IMR-90 (cell line): Measurements from ENCODE around the gene TENM3. TPM values are rescaled to one million over a fixed set of nuclear protein-coding genes. Genes with fewer than 3 reads are reported as not detected.

Experiments
- ATAC-seq: fragments of 200-7000 bp; cut with Tn5 transposase; 2 replicates; pipeline ENCODE4 v1.9.1; 2020; ENCODE audit warnings: low read depth, mild to moderate bottlenecking, moderate library complexity
- BruUV-seq: library from RNA; stranded (reverse); fragments of 400-500 nt; replicated peaks from 2 replicates; lab custom pipeline; 2021; lab: Mats Ljungman, UMichigan
- CTCF ChIA-PET: fragments of 300-600 bp; formaldehyde crosslinking; extraction: SDS; loops from one replicate; lab custom pipeline; 2021; ENCODE audit warnings: antibody characterized with exemption; lab: Yijun Ruan, JAX
- POLR2A ChIA-PET: fragments of 300-600 bp; sonication (Branson Sonifier 250); formaldehyde crosslinking; loops from one replicate; lab custom pipeline; 2022; ENCODE audit warnings: antibody characterized with exemption; ENCODE audit not compliant: unreplicated experiment; lab: Charles Lee
- DNase-seq: peaks from one replicate; pipeline ENCODE4 v3.0.0; 2013
- H2AFZ ChIP-seq: replicated peaks from 2 replicates; pipeline ENCODE3; 2013; ENCODE audit warnings: low read length, mild to moderate bottlenecking; ENCODE audit not compliant: poor library complexity
- H2AK5ac ChIP-seq: 2 replicates; pipeline ENCODE4 v1.6.1; 2013; ENCODE audit warnings: low read depth, low read length, inconsistent platforms
- H2AK9ac ChIP-seq: replicated peaks from 2 replicates; pipeline ENCODE3; 2013; ENCODE audit warnings: mild to moderate bottlenecking, low read depth, low read length, moderate library complexity; ENCODE audit not compliant: poor library complexity
- H2BK120ac ChIP-seq: 2 replicates; pipeline ENCODE4 v1.6.1; 2013; ENCODE audit warnings: low read depth, low read length, inconsistent platforms
- H2BK15ac ChIP-seq: 3 replicates; pipeline ENCODE4 v1.6.1; 2013; ENCODE audit warnings: low read depth, low read length, inconsistent platforms
- H2BK20ac ChIP-seq: 2 replicates; pipeline ENCODE4 v1.6.1; 2013; ENCODE audit warnings: low read depth, mild to moderate bottlenecking, inconsistent platforms, low read length, moderate library complexity
- H2BK5ac ChIP-seq: 2 replicates; pipeline ENCODE4 v1.6.1; 2013; ENCODE audit warnings: mild to moderate bottlenecking, low read depth, low read length, inconsistent platforms; ENCODE audit not compliant: poor library complexity, severe bottlenecking
- H3K14ac ChIP-seq: replicated peaks from 2 replicates; pipeline ENCODE4 v1.6.1; 2013; ENCODE audit warnings: low read depth, low read length, inconsistent platforms
- H3K18ac ChIP-seq: 2 replicates; pipeline ENCODE4 v1.6.1; 2013; ENCODE audit warnings: low read depth, low read length, control low read depth
- H3K23ac ChIP-seq: 2 replicates; pipeline ENCODE4 v1.6.1; 2013; ENCODE audit warnings: low read depth, low read length, inconsistent platforms
- H3K27ac ChIP-seq: 2 replicates; pipeline ENCODE4 v1.5.1; 2013; ENCODE audit warnings: mild to moderate bottlenecking, control low read depth, low read length; ENCODE audit not compliant: insufficient read depth
- H3K27me3 ChIP-seq: 2 replicates; pipeline ENCODE4 v1.6.1; 2013; ENCODE audit warnings: low read length; ENCODE audit not compliant: control insufficient read depth, insufficient read depth
- H3K36me3 ChIP-seq: 2 replicates; pipeline ENCODE4 v1.6.1; 2013; ENCODE audit warnings: low read length, mixed read lengths; ENCODE audit not compliant: control insufficient read depth, insufficient read depth
- H3K4ac ChIP-seq: 2 replicates; pipeline ENCODE4 v1.6.1; 2013; ENCODE audit warnings: low read depth, low read length, inconsistent platforms
- H3K4me1 ChIP-seq: 2 replicates; pipeline ENCODE4 v1.6.1; 2013; ENCODE audit warnings: low read length, mixed read lengths; ENCODE audit not compliant: control insufficient read depth, insufficient read depth
- H3K4me2 ChIP-seq: 2 replicates; pipeline ENCODE4 v1.6.1; 2013; ENCODE audit warnings: low read depth, mild to moderate bottlenecking, control low read depth, low read length, moderate library complexity
- H3K4me3 ChIP-seq: 2 replicates; pipeline ENCODE4 v1.5.1; 2013; ENCODE audit warnings: low read depth, mild to moderate bottlenecking, control low read depth, low read length, moderate library complexity; ENCODE audit not compliant: insufficient read depth
- H3K56ac ChIP-seq: 2 replicates; pipeline ENCODE4 v1.6.1; 2013; ENCODE audit warnings: low read length, inconsistent platforms; ENCODE audit not compliant: insufficient read depth; ENCODE audit errors: extremely low read depth
- H3K79me1 ChIP-seq, 2 experiments: 2 replicates each; pipeline ENCODE4 v1.6.1; 2013; ENCODE audit warnings: low read length in 2 of 2, inconsistent platforms in 1 of 2, low read depth in 1 of 2
- H3K9ac ChIP-seq: 2 replicates; pipeline ENCODE4 v1.6.1; 2013; ENCODE audit warnings: low read depth, low read length, control low read depth
- H3K9me1 ChIP-seq: 2 replicates; pipeline ENCODE4 v1.6.1; 2013; ENCODE audit warnings: low read length, inconsistent platforms; ENCODE audit not compliant: insufficient read depth
- H3K9me3 ChIP-seq: 2 replicates; pipeline ENCODE4 v1.6.1; 2013; ENCODE audit warnings: low read length; ENCODE audit not compliant: control insufficient read depth, insufficient read depth
- H4K20me1 ChIP-seq: 2 replicates; pipeline ENCODE4 v1.6.1; 2013; ENCODE audit warnings: low read length, inconsistent platforms; ENCODE audit not compliant: insufficient read depth
- H4K5ac ChIP-seq: 2 replicates; pipeline ENCODE4 v1.6.1; 2013; ENCODE audit warnings: mild to moderate bottlenecking, low read depth, low read length, control low read depth
- H4K8ac ChIP-seq, 2 experiments: 2 replicates each; pipeline ENCODE4 v1.6.1; 2013; ENCODE audit warnings: low read depth in 2 of 2, low read length in 2 of 2, control low read depth in 1 of 2, inconsistent platforms in 1 of 2
- H4K91ac ChIP-seq: 2 replicates; pipeline ENCODE4 v1.6.1; 2013; ENCODE audit warnings: low read depth, low read length, inconsistent platforms; ENCODE audit not compliant: insufficient read depth
- CEBPB ChIP-seq: IDR thresholded peaks from 2 replicates; pipeline ENCODE4 v1.6.1; 2012; ENCODE audit warnings: low read depth, low read length, improper control_type of control experiment
- CHD1 ChIP-seq: IDR thresholded peaks from 2 replicates; pipeline ENCODE4 v1.6.1; 2012; ENCODE audit warnings: low read depth, low read length, improper control_type of control experiment
- CTCF ChIP-seq: conservative IDR thresholded peaks from 2 replicates; pipeline ENCODE4 v1.5.1; 2012; ENCODE audit warnings: mild to moderate bottlenecking, low read depth, low read length, improper control_type of control experiment
- ELK1 ChIP-seq: fragments of 150-350 bp; IDR thresholded peaks from 2 replicates; pipeline ENCODE4 v1.6.1; 2016; ENCODE audit warnings: low read depth, mild to moderate bottlenecking, low read length, moderate library complexity, borderline replicate concordance
- MAFK ChIP-seq: IDR thresholded peaks from 2 replicates; pipeline ENCODE4 v1.6.1; 2012; ENCODE audit warnings: low read depth, low read length, improper control_type of control experiment
- MAZ ChIP-seq: IDR thresholded peaks from 2 replicates; pipeline ENCODE4 v1.6.1; 2012; ENCODE audit warnings: low read depth, mild to moderate bottlenecking, low read length, improper control_type of control experiment, moderate library complexity, borderline replicate concordance
- MXI1 ChIP-seq: IDR thresholded peaks from 2 replicates; pipeline ENCODE4 v1.6.1; 2012; ENCODE audit warnings: low read depth, mild to moderate bottlenecking, low read length, moderate library complexity, borderline replicate concordance
- NFE2L2 ChIP-seq: fragments of 150-350 bp; IDR thresholded peaks from 2 replicates; pipeline ENCODE4 v1.6.1; 2016; ENCODE audit warnings: low read depth, mild to moderate bottlenecking, low read length
- POLR2A ChIP-seq: IDR thresholded peaks from 2 replicates; pipeline ENCODE4 v1.6.1; 2012; ENCODE audit warnings: mild to moderate bottlenecking, low read depth, low read length
- RAD21 ChIP-seq: IDR thresholded peaks from 2 replicates; pipeline ENCODE4 v1.6.1; 2012; ENCODE audit warnings: low read length, improper control_type of control experiment
- USF2 ChIP-seq: fragments of 150-350 bp; IDR thresholded peaks from 2 replicates; pipeline ENCODE4 v1.6.1; 2017; ENCODE audit warnings: mild to moderate bottlenecking, antibody characterized with exemption, low read length, low read depth
- WGBS, 2 experiments: methylation state at CpG; one replicate each; pipeline versions ENCODE4 v1.1.5 to v1.1.7; 2013; ENCODE audit warnings: missing lambda C conversion rate in 2 of 2; ENCODE audit not compliant: insufficient read length in 1 of 2; ENCODE audit errors: extremely low coverage in 2 of 2; 5-methylcytosine and 5-hydroxymethylcytosine counted together
- dilution Hi-C: fragments of 300-500 bp; cut with HindIII; formaldehyde crosslinking; loops from one replicate; pipeline ENCODE4 v1.14.3; 2018; ENCODE audit warnings: low sequenced_read_pairs; ENCODE audit not compliant: unreplicated experiment
- in situ Hi-C: fragments of 300-500 bp; cut with MboI; formaldehyde crosslinking; loops from 3 replicates; pipeline ENCODE4 v1.14.3; 2019; ENCODE audit warnings: low sequenced_read_pairs, inconsistent platforms, mixed read lengths
- intact Hi-C: fragments of 100-400 bp; cut with micrococcal nuclease; formaldehyde crosslinking; loops from 2 replicates; pipeline ENCODE4 v1.10.0; 2022
- polyA plus RNA-seq, 3 experiments: library from polyadenylated mRNA; depleted of rRNA; stranded (reverse); fragments of >200 nt; gene quantifications; 2 replicates each; pipeline ENCODE4 v1.2.3, GENCODE V29; 2012; ENCODE audit warnings: low replicate concordance in 1 of 3
- total RNA-seq: library from RNA; depleted of rRNA; stranded (reverse); fragments of >200 nt; gene quantifications from 2 replicates; pipeline ENCODE4 v1.2.3, GENCODE V29; 2012

TENM3 gene
- total and polyA plus RNA-seq, 2 of the 4 experiments (the other 2 are of a cell fraction): 29.9 to 173 TPM

- WGBS, 2 experiments: 50% methylated on average over 1 of the region's 3 CpGs; no CpG with 5 or more reads in 1 of the 2 experiments
- H3K27ac ChIP-seq: no peak overlapping the region
- ChIA-PET POLR2A (no interaction called here), CTCF (no interaction called here)
- no peak overlapping the region for H2BK5ac ChIP-seq
- no peak for DNase-seq
- H3K36me3 ChIP-seq: no peaks in the 10 kb centered on the region
- no peaks in the 10 kb centered on the region for H3K9me3 ChIP-seq
- no peak overlapping the region for H3K4me2 ChIP-seq
- no peak overlapping the region for H4K8ac ChIP-seq
- H3K18ac ChIP-seq: no peak overlapping the region
- no peak for ATAC-seq
- dilution Hi-C loops: no loop called here
- no peaks in the 10 kb centered on the region for H4K20me1 ChIP-seq
- H3K9me1 ChIP-seq: no peaks in the 10 kb centered on the region
- H2AK5ac ChIP-seq: no peak overlapping the region
- no peaks in the 10 kb centered on the region for H3K27me3 ChIP-seq
- no peak overlapping the region for H2BK15ac ChIP-seq
- no peak overlapping the region for H3K4ac ChIP-seq
- H3K23ac ChIP-seq: no peak overlapping the region
- no peak overlapping the region for H2AFZ ChIP-seq
- H3K4me3 ChIP-seq: no peak overlapping the region
- no peak overlapping the region for H3K9ac ChIP-seq
- no peak overlapping the region for H4K5ac ChIP-seq
- in situ Hi-C loops: no loop called here
- no peaks in the 10 kb centered on the region for H3K4me1 ChIP-seq
- BruUV-seq: no TSS peak
- H3K79me1 ChIP-seq: no peaks in the 10 kb centered on the region
- TF ChIP-seq CTCF (no peak), MAZ (no peak), MAFK (no peak), MXI1 (no peak), RAD21 (no peak), USF2 (no peak), ELK1 (no peak), NFE2L2 (no peak), CEBPB (no peak), POLR2A (no peak), CHD1 (no peak)
- H4K91ac ChIP-seq: no peak overlapping the region
- H3K14ac ChIP-seq: no peak overlapping the region
- no peak overlapping the region for H3K56ac ChIP-seq
- intact Hi-C loops: no loop called here
- no peak overlapping the region for H2AK9ac ChIP-seq
- no peak overlapping the region for H2BK120ac ChIP-seq
- H2BK20ac ChIP-seq: no peak overlapping the region
These were observed 428.0 kb downstream of the TENM3 start for GRCh38 chr4:182671231-182671630.
